ENCODE measurements around the gene DCK.

The DCK gene

GRCh38 chr4:71059573-71059972 lies 66.1 kb downstream of the DCK start:
- H3K4me3 ChIP-seq (ENCODE audit: low read depth, low read length): peak overlapping the region; percentile 8

GRCh38 chr4:71062436-71062835 lies 69.0 kb downstream of the DCK start:
- no peak overlapping the region for H3K4me3 ChIP-seq (ENCODE audit: low read depth, low read length)

GRCh38 chr4:71063711-71064110 lies 70.3 kb downstream of the DCK start:
- H3K4me3 ChIP-seq (ENCODE audit: low read depth, low read length): no peak overlapping the region

GRCh38 chr4:71064521-71064920 lies 71.1 kb downstream of the DCK start:
- no peak overlapping the region for H3K4me3 ChIP-seq (ENCODE audit: low read depth, low read length)

GRCh38 chr4:71065991-71066510 lies 72.6 kb downstream of the DCK start:
- H3K4me3 ChIP-seq (ENCODE audit: low read depth, low read length): no peak overlapping the region

GRCh38 chr4:71066737-71067716 lies 73.6 kb downstream of the DCK start:
- H3K4me3 ChIP-seq (ENCODE audit: low read depth, low read length): no peak overlapping the region

- no peak overlapping the region for H3K4me3 ChIP-seq (ENCODE audit: low read depth, low read length)
Measured at GRCh38 chr4:71069063-71069462, 75.6 kb downstream of the DCK start.

- H3K4me3 ChIP-seq (ENCODE audit: low read depth, low read length): no peak overlapping the region
Measured at GRCh38 chr4:71070015-71070414, 76.6 kb downstream of the DCK start.

- H3K4me3 ChIP-seq (ENCODE audit: low read depth, low read length): no peak overlapping the region
Measured at GRCh38 chr4:71074452-71075299, 81.2 kb downstream of the DCK start.
